Spinal cord (tissue), 10 donors: Measurements from ENCODE around the gene PPP1R37. TPM values are rescaled to one million over a fixed set of nuclear protein-coding genes. Genes with fewer than 3 reads are reported as not detected.

ENCODE experiments used
- DNase-seq, 6 donors: peaks; one replicate each; pipeline versions ENCODE4 v3.0.0 to v3.0.0-alpha.2; 2013 to 2015; ENCODE audit warnings: low spot score in 6 of 6, low read depth in 4 of 6
- H3K27ac ChIP-seq: one replicate; pipeline ENCODE4 v1.5.1; 2013; ENCODE audit warnings: low read depth, low read length, control low read depth
- H3K27me3 ChIP-seq: one replicate; pipeline ENCODE4 v1.6.1; 2013; ENCODE audit warnings: low read length; ENCODE audit not compliant: control insufficient read depth, insufficient read depth
- H3K36me3 ChIP-seq: one replicate; pipeline ENCODE4 v1.6.1; 2013; ENCODE audit warnings: low read length; ENCODE audit not compliant: control insufficient read depth, insufficient read depth
- H3K4me1 ChIP-seq: one replicate; pipeline ENCODE4 v1.6.1; 2013; ENCODE audit warnings: low read length; ENCODE audit not compliant: control insufficient read depth, insufficient read depth
- H3K4me3 ChIP-seq: one replicate; pipeline ENCODE4 v1.5.1; 2013; ENCODE audit warnings: low read depth, low read length, control low read depth
- H3K9me3 ChIP-seq: one replicate; pipeline ENCODE4 v1.6.1; 2013; ENCODE audit warnings: low read length; ENCODE audit not compliant: control insufficient read depth, insufficient read depth
- WGBS: methylation state at CpG from one replicate; pipeline ENCODE4 v1.1.5; 2013; ENCODE audit warnings: missing lambda C conversion rate; ENCODE audit not compliant: insufficient coverage; 5-methylcytosine and 5-hydroxymethylcytosine counted together
- polyA plus RNA-seq, 2 donors: library from polyadenylated mRNA; unstranded; fragments of 120-200 nt; gene quantifications; one replicate each; pipeline ENCODE4 v1.2.1, GENCODE V29; 2013; ENCODE audit not compliant: insufficient read length in 2 of 2
- total RNA-seq, 2 donors: library from RNA; depleted of rRNA in 1 of 2; stranded (reverse); fragments of 120-200 nt in 1 of 2; fragments of >200 nt in 1 of 2; gene quantifications; one replicate each; pipeline versions ENCODE4 v1.2.3 to v1.2.4, GENCODE V29; 2013 to 2014
- donor health status: healthy.

PPP1R37 gene
- total and polyA plus RNA-seq, 4 donors, result 14.4 to 39.6 (median 31.5) TPM

- Histone ChIP-seq H3K27me3 (no peaks in the 10 kb centered on the region), H3K36me3 (peaks cover 89% of the 10 kb centered on the region), H3K9me3 (no peaks in the 10 kb centered on the region), H3K4me3 (no peak overlapping the region), H3K4me1 (no peaks in the 10 kb centered on the region), H3K27ac (no peak overlapping the region)
- 91% methylated on average over 7 of the region's 9 CpGs for WGBS
- no peak for DNase-seq
Observed at GRCh38 chr19:45057444-45057843, 35.5 kb upstream of the PPP1R37 start.

- Histone ChIP-seq H3K36me3 (peaks cover 93% of the 10 kb centered on the region), H3K9me3 (no peaks in the 10 kb centered on the region), H3K27me3 (no peaks in the 10 kb centered on the region), H3K4me3 (no peak overlapping the region), H3K4me1 (no peaks in the 10 kb centered on the region), H3K27ac (no peak overlapping the region)
- no peak for DNase-seq
- 87% methylated on average over 14 of the region's 14 CpGs for WGBS
Observed at GRCh38 chr19:45058622-45059159, 34.3 kb upstream of the PPP1R37 start.

- H3K4me1 ChIP-seq, result no peaks in the 10 kb centered on the region
- no peaks in the 10 kb centered on the region for H3K9me3 ChIP-seq
- peaks cover 98% of the 10 kb centered on the region for H3K36me3 ChIP-seq
- H3K27me3 ChIP-seq, result no peaks in the 10 kb centered on the region
- H3K27ac ChIP-seq, result no peak overlapping the region
- DNase-seq, result peak in 2 of 6 donors; percentile 59 to 72
- WGBS, result 63% methylated on average over 16 of the region's 16 CpGs
- no peak overlapping the region for H3K4me3 ChIP-seq
Observed at GRCh38 chr19:45059258-45059965, 33.6 kb upstream of the PPP1R37 start.

DNA sequence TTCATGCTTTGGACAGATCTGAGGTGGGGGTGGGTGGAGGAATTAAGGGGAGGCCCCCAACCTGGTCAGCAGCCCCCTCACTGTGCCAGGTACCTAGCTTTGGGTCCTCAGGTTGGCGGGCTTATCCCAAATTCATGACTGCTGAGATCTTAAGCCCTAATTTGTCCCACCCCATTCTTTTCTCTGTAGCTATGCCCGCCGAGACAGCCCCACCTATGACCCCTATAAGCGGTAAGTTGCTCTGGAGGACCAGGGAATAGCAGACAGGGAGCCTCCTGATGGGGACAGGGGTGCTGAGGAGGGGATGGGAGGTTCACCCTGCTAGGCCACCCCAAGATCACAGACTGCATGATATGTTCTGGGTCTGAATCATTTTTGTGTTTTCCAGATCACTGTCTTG is 31.0 kb upstream of the PPP1R37 start:
- H3K36me3 ChIP-seq, result peaks cover 97% of the 10 kb centered on the region
- no peak overlapping the region for H3K27ac ChIP-seq
- no peak for DNase-seq
- no peaks in the 10 kb centered on the region for H3K9me3 ChIP-seq
- no peaks in the 10 kb centered on the region for H3K27me3 ChIP-seq
- no peak overlapping the region for H3K4me3 ChIP-seq
- no peaks in the 10 kb centered on the region for H3K4me1 ChIP-seq
- no CpG with 5 or more reads among the region's 4 CpGs for WGBS

DNA sequence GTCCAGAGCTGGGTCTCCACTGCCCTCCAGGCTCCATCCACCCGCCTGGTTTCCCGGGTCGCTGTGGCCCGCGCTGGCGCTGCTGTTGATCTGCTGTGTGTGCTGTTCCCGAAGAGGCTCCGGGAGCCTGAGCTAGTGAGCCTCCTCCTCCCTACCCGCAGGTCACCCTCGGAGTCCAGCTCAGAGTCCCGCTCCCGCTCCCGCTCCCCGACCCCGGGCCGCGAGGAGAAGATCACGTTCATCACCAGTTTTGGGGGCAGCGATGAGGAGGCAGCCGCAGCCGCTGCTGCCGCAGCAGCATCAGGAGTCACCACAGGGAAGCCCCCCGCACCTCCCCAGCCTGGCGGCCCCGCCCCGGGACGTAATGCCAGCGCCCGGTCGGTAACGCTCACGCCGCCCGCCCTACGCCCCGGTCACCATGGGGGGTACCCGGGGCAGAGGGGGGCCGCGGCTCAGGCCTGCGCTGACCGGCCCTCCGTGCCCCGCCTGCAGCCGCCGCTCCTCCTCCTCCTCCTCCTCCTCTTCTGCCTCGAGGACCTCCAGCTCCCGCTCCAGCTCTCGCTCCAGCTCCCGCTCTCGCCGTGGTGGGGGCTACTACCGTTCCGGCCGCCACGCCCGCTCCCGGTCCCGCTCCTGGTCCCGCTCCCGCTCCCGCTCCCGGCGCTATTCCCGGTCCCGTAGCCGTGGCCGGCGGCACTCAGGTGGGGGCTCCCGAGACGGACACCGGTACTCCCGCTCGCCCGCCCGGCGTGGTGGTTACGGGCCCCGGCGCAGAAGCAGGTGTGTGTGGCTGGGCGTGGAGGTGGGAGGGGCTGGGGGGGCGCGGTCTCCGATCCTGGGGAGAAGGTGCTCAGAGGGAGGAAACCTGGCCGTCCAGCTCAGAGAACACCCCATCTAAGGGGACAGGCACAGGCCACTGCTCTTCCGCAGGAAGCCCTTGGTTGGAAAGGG is 28.9 kb upstream of the PPP1R37 start:
- H3K9me3 ChIP-seq, result no peaks in the 10 kb centered on the region
- 96% methylated on average over 85 of the region's 85 CpGs for WGBS
- H3K36me3 ChIP-seq, result peaks cover 97% of the 10 kb centered on the region
- no peak overlapping the region for H3K4me3 ChIP-seq
- H3K4me1 ChIP-seq, result no peaks in the 10 kb centered on the region
- no peak for DNase-seq
- no peaks in the 10 kb centered on the region for H3K27me3 ChIP-seq
- no peak overlapping the region for H3K27ac ChIP-seq

GRCh38 chr19:45066921-45067661 is 25.9 kb upstream of the PPP1R37 start:
- peaks cover 97% of the 10 kb centered on the region for H3K36me3 ChIP-seq
- H3K4me1 ChIP-seq, result no peaks in the 10 kb centered on the region
- 90% methylated on average over 38 of the region's 38 CpGs for WGBS
- H3K27me3 ChIP-seq, result no peaks in the 10 kb centered on the region
- no peak for DNase-seq
- no peak overlapping the region for H3K27ac ChIP-seq
- no peak overlapping the region for H3K4me3 ChIP-seq
- H3K9me3 ChIP-seq, result no peaks in the 10 kb centered on the region

GRCh38 chr19:45068041-45068440 is 24.9 kb upstream of the PPP1R37 start:
- Histone ChIP-seq H3K27me3 (no peaks in the 10 kb centered on the region), H3K9me3 (no peaks in the 10 kb centered on the region), H3K4me3 (no peak overlapping the region), H3K4me1 (no peaks in the 10 kb centered on the region), H3K36me3 (peaks cover 93% of the 10 kb centered on the region), H3K27ac (no peak overlapping the region)
- no peak for DNase-seq
- 87% methylated on average over 5 of the region's 10 CpGs for WGBS

DNA sequence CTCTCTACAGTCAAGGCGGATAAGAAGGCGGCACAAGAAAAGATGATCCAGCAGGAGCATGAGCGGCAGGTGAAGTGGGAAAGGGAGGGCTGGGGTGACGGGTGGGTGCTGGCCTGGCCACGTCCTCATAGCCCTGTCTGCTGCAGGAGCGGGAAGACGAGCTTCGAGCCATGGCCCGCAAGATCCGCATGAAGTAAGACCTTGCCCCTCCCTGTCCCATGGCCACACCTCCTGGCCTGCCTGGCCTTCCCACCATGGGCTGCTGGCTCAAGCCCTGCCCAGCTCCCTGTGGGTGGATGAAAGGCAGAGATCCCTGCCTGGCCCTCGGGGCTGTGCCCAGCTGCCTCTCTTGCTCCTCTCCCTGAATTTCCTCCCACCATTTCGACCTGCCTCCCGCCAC is 23.9 kb upstream of the PPP1R37 start:
- no peak overlapping the region for H3K27ac ChIP-seq
- H3K27me3 ChIP-seq, result no peaks in the 10 kb centered on the region
- no peak overlapping the region for H3K4me3 ChIP-seq
- H3K4me1 ChIP-seq, result no peaks in the 10 kb centered on the region
- H3K36me3 ChIP-seq, result peaks cover 86% of the 10 kb centered on the region
- 68% methylated on average over 10 of the region's 13 CpGs for WGBS
- DNase-seq, result no peak
- H3K9me3 ChIP-seq, result no peaks in the 10 kb centered on the region

GRCh38 chr19:45070214-45070613 is 22.8 kb upstream of the PPP1R37 start:
- no peak overlapping the region for H3K27ac ChIP-seq
- no peak overlapping the region for H3K4me3 ChIP-seq
- peaks cover 6% of the 10 kb centered on the region for H3K4me1 ChIP-seq
- H3K27me3 ChIP-seq, result peaks cover 3% of the 10 kb centered on the region
- peaks cover 74% of the 10 kb centered on the region for H3K36me3 ChIP-seq
- DNase-seq, result no peak
- 94% methylated on average over 4 of the region's 6 CpGs for WGBS
- H3K9me3 ChIP-seq, result no peaks in the 10 kb centered on the region
